ENCODE data around the gene GABARAP. TPM values are rescaled to one million over a fixed set of nuclear protein-coding genes. Genes with fewer than 3 reads are reported as not detected.

The GABARAP gene
- total RNA-seq, 1 experiment from 2014 or later: 228 TPM

- peak; percentile 19; the same call in 1 of the 2 replicates for TF ChIP-seq ERG (CRISPR knock-in tag; IDR thresholded peaks at IDR 0.05)
- TF ChIP-seq NFYB (CRISPR knock-in tag; conservative IDR thresholded peaks at IDR 0.05; ENCODE audit: low read depth): no peak
Measured at GRCh38 chr17:7242717-7243452, 636 bp upstream of the GABARAP start (continued).

GRCh38 chr17:7241090-7241733 lies 1.0 kb downstream of the GABARAP start:
- no peak for ATAC-seq
- Mint-ChIP-seq H3K4me3 (peak overlapping the region; percentile 90), H3K4me1 (peaks cover 33% of the 10 kb centered on the region), H3K27ac (peak overlapping the region; percentile 99), H3K27me3 (ENCODE audit: low read depth) (no peaks in the 10 kb centered on the region), H3K36me3 (peaks cover 32% of the 10 kb centered on the region), H3K9me3 (no peaks in the 10 kb centered on the region)
- ChIA-PET POLR2A (interaction anchor here (0.8 to 2.3 kb wide), 3 partner anchors 10 to 39 kb away, joined by 3 to 8 read pairs (median 3); partner anchors contain the start of genes CTDNEP1, DLG4 and ELP5), CTCF (interaction anchor here (0.5 to 3.4 kb wide), 5 partner anchors 21 to 476 kb away, joined by 5 to 21 read pairs (median 10); partner anchors contain the start of genes ACADVL, DLG4 and SLC2A4)
- DNase-seq (ENCODE audit: low spot score): no peak
- no peak for TF ChIP-seq OVOL2 (CRISPR knock-in tag; IDR thresholded peaks at IDR 0.05; ENCODE audit: borderline replicate concordance)
- no peak for TF ChIP-seq CDX4 (CRISPR knock-in tag; IDR thresholded peaks at IDR 0.05; ENCODE audit: borderline replicate concordance)
- no peak for TF ChIP-seq GABPB1 (CRISPR knock-in tag; IDR thresholded peaks at IDR 0.05)
- no peak for TF ChIP-seq NR2C2 (CRISPR knock-in tag; IDR thresholded peaks at IDR 0.05)
- TF ChIP-seq ELF4 (CRISPR knock-in tag; IDR thresholded peaks at IDR 0.05; ENCODE audit: low read depth): no peak
- no peak for TF ChIP-seq E2F5 (CRISPR knock-in tag; IDR thresholded peaks at IDR 0.05)
- no peak for TF ChIP-seq ZNF512 (CRISPR knock-in tag; IDR thresholded peaks at IDR 0.05; ENCODE audit: borderline replicate concordance)
- no peak for TF ChIP-seq SP1 (CRISPR knock-in tag; conservative IDR thresholded peaks at IDR 0.05)
- no peak for TF ChIP-seq JUN (CRISPR knock-in tag; IDR thresholded peaks at IDR 0.05)
- TF ChIP-seq ATF6 (CRISPR knock-in tag; IDR thresholded peaks at IDR 0.05): no peak
- TF ChIP-seq CREB1 (CRISPR knock-in tag; IDR thresholded peaks at IDR 0.05): no peak
- TF ChIP-seq MXD4 (CRISPR knock-in tag; IDR thresholded peaks at IDR 0.05; ENCODE audit: borderline replicate concordance): no peak
- no peak for TF ChIP-seq FOXP1 (CRISPR knock-in tag; IDR thresholded peaks at IDR 0.05; ENCODE audit: borderline replicate concordance)
- TF ChIP-seq ZMAT4 (CRISPR knock-in tag; IDR thresholded peaks at IDR 0.05): no peak
- no peak for TF ChIP-seq USF1 (CRISPR knock-in tag; IDR thresholded peaks at IDR 0.05)
- no peak for TF ChIP-seq ARID4B (CRISPR knock-in tag; IDR thresholded peaks at IDR 0.05; ENCODE audit: borderline replicate concordance)
- no peak for TF ChIP-seq SMAD4 (CRISPR knock-in tag; IDR thresholded peaks at IDR 0.05)

All from WTC11 (cell line).